ENCODE results near the gene HP1BP3.

The HP1BP3 gene

DNA sequence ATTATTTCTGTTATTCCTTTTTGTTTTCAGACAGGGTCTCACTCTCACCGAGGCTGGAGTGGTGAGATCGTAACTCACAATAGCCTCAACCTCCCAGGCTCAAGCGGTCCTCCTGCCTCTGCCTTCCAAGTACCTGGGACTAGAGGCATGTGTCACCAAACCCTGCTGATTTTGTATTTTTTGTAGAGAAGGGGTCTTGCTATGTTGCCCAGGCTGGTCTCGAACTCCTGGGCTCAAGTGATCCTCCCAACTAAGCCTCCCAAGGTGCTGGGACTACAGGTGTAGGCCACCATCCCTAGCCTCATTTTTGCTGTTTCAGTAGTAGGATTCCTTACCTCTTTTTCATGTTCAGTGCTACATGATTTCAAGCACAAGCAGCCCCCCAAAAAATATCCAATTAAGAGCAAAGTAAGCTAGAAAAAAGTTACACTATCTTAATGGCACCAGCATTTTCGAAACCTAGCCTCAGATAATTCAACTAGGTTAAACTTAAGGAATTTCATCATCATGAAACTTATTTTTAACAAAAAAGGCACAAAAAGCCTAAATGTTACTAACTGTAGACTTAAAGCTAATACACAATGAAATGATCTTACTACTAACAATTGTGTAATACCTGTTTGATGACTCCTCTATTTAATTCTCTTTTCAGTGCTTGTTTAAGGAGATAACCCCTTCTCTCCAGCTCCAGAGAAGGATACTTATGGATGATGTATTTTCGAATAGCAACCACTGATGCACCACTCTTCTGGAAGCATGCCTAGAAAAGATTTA lies 16.6 kb downstream of the HP1BP3 start:
- no peak for DNase-seq

DNA sequence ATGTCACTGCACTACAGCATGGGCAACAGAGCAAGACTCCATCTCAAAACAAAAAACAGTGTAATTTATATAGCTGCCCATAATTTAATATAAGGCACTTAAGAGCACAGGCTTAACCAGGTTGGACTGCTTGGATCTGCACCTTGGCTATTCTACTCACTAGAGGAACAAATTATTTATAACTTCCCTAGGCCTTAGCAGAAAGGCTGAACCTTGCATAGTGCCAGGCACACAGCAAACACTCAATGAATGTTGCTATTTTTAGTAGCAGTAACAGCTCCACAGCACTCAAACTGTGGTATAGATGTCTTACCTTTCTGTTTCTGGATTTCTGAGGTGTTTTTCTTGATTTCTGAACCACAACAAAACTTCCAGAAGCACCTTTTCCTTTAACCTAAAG lies 19.8 kb downstream of the HP1BP3 start:
- no peak for DNase-seq

GRCh38 chr1:20763417-20763816 lies 23.7 kb downstream of the HP1BP3 start:
- DNase-seq: no peak

DNA sequence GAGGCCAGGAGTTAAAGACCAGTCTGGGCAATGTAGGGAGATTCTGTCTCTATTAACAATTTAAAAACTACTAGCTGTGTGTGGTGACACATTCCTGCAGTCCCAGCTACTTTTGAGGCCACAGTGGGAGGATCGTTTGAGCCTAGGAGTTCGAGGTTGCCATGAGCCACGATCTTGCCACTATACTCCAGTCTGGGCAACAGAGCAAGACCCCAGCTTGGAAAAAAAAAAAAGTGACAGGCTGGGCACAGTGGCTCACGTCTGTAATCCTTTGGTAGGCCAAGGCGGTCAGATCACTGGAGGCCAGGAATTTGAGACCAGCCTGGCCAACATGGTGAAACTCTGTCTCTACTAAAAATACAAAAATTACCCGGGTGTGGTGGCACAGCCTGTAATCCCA lies 26.8 kb downstream of the HP1BP3 start:
- no peak for DNase-seq

DNA sequence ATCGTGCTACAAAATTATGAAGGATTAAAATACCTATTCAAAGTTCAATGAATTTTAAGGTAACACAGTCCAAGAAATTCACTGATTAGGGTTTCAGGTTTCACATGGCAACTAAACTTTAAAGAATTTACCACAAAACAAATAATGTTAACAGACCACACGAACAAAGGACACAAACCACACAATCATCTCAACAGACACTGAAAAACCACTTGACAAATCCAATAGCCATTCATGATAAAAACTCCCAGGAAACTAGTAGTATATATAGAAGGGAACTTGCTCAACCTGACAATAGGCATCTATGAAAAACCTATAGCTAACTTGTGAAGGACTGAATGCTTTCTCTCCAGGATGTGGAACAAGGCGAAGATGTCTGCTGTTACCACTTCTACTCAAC lies 33.5 kb downstream of the HP1BP3 start:
- no peak for DNase-seq

DNA sequence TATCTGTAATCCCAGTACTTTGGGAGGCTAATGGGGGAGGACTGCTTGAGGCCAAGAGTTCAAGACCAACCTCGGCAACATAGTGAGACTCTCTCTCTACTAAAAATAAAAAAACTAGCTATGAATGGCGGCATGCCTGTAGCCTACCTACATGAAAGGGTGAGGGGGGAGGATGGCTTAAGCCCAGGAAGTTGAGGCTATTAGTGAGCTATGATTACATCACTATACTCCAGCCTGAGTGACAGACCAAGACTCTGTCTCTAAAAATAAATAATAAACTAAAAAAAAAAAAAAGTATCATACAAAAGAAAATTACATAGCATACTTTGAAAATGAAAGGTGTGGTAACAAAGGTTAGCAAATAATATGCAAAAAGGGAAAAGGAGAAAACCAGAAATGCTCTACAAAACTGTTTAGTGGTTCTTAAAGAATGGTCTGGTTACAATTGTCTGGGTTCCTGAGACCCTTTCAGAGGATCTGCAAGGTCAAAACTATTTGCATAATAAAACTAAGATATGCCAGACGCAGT lies 35.6 kb downstream of the HP1BP3 start:
- no peak for DNase-seq

DNA sequence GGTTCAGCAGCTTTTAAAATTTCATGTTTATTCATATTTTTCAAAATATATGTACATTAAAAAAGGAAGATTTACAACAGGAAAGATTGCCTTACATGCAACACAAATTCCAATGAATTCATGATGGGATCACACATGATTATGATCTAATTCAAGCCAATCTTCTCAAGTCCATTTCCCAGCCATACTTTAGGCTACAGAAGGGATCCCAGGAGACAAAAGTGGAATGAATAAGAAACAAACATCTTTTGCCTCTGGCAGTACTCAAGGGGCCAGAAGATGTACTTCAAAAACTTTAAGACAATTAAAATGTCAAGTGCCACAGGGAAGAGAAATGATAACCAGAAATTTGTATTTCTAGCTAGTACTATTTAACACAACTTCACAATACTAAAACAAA lies 44.4 kb downstream of the HP1BP3 start:
- no peak for DNase-seq

DNA sequence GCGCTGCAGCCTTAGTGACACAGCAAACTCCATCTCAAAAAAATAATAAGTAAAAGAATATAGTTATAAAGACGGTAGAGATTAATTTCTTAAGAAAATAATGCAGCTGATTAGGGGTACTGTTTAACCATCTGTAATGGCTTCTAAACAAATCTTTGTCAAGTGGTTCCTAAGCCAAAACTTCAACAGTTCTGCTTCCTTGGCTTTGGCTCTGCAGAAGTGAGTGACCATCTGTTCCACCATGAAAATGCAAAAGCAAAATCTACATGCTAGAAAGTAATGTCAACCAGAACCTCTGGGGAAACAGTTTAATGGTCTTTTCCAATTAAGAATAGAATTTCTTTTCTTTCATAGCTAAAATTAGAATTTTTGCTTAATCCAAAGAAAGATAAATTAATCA lies 46.3 kb downstream of the HP1BP3 start:
- no peak for DNase-seq

- DNase-seq: no peak
Observed at GRCh38 chr1:20739225-20739624, 47.9 kb downstream of the HP1BP3 start.

GRCh38 chr1:20735581-20736111 lies 51.5 kb downstream of the HP1BP3 start:
- DNase-seq: peak in 7 of 58 donors; percentile 8 to 64 (median 46)

GRCh38 chr1:20733360-20733975 lies 53.6 kb downstream of the HP1BP3 start:
- peak in 1 of 58 donors; percentile 65 for DNase-seq

- peak in 45 of 58 donors; percentile 17 to 83 (median 51) for DNase-seq
Observed at GRCh38 chr1:20732588-20733359, 54.3 kb downstream of the HP1BP3 start, which contains the start of gene SH2D5. Gene SH2D5, minus strand, starts transcription at chr1:20732703. Its CDS starts 4,659 bp downstream, at chr1:20728044.

GRCh38 chr1:20732071-20732587 lies 55.0 kb downstream of the HP1BP3 start:
- DNase-seq: peak in 44 of 58 donors; percentile 16 to 85 (median 51)

GRCh38 chr1:20731057-20731991 lies 55.8 kb downstream of the HP1BP3 start:
- DNase-seq: no peak

DNA sequence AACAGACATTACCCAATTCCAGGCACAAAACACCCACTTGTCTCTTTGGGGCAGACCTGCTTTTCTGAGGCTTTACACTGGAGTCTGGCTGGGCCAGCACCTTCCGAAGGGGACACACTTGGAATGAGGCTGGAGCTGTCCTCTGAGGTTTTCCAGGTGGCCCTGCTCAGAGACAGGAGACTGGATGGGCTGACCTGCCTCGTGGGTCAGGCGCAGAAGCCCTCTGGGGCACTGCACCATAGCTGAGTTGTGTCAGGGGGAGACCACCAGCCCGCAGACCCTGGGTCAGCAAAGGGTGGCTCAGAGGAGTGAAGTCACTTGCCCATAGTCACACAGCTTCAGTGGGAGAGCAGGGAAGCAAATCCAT lies 56.4 kb downstream of the HP1BP3 start:
- DNase-seq: no peak

GRCh38 chr1:20729990-20730689 lies 57.0 kb downstream of the HP1BP3 start:
- no peak for DNase-seq

GRCh38 chr1:20729155-20729931 lies 57.8 kb downstream of the HP1BP3 start:
- DNase-seq: no peak

DNA sequence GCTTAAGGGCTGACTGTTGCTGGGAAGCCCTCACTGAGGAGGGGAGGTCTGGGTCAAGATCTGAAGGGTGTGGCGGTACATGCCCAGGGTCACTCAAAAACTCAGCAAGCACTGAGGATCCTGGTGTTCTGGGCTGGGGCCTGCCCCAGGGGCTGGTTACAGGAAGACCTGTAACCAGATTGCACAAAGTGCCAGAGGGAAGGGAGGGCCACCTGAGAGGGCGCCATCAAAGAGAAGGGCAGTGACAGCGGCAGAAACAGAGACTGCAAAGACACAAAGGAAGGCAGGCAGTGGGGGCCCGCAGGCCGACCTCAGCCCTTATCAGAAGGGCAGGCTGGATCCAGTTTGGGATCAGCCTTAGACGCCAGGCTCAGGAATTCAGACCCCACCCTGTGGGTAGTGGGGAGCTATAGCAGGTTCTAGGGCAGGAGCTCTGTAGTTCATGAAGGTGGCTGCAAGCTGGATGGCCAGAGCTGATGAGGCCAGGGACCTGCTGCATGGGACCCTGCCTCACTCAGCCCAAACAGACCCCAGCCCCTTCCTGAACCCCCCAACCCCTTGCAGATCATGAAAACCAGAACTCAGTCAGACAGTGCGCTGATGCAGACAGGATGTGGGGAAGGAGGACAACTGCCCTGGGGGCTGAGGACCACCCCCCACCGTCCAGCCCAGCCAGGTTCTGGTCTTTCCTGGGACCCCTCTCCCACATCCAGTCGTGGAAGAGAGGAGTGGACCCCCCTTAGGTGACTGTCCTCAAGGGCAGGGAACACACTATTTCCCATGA lies 58.5 kb downstream of the HP1BP3 start:
- DNase-seq: no peak
